Sigmoid colon (tissue), 7 donors: Measurements from ENCODE around the gene JAZF1. TPM values are rescaled to one million over a fixed set of nuclear protein-coding genes. Genes with fewer than 3 reads are reported as not detected.

Experiments used
- DNase-seq: peaks from one replicate; pipeline ENCODE4 v3.0.0-alpha.2; 2019
- H3K27ac ChIP-seq, 4 donors: fragments of 200-600 bp; sonication (generic); one replicate each; pipeline ENCODE4 v1.5.1; 2016 to 2019; ENCODE audit warnings: mild to moderate bottlenecking in 1 of 4
- H3K27me3 ChIP-seq, 3 donors: fragments of 200-600 bp; sonication (generic); one replicate each; pipeline ENCODE4 v1.5.1; 2019; ENCODE audit warnings: mild to moderate bottlenecking in 1 of 3
- H3K36me3 ChIP-seq, 4 donors: fragments of 200-600 bp; sonication (generic); one replicate each; pipeline ENCODE4 v1.5.1; 2016 to 2019
- H3K4me1 ChIP-seq, 4 donors: fragments of 200-600 bp; sonication (generic); one replicate each; pipeline ENCODE4 v1.5.1; 2017 to 2019
- H3K4me3 ChIP-seq, 4 donors: fragments of 200-600 bp; sonication (generic); one replicate each; pipeline ENCODE4 v1.5.1; 2017 to 2019; ENCODE audit warnings: mild to moderate bottlenecking in 2 of 4, moderate library complexity in 1 of 4
- H3K9me3 ChIP-seq, 4 donors: fragments of 200-600 bp in 3 of 4; sonication (generic) in 3 of 4; one replicate each; pipeline versions ENCODE4 v1.5.1 to v1.6.1; 2013 to 2019
- CTCF ChIP-seq, 4 experiments: fragments of 450-650 bp in 3 of 4; fragments of 200-600 bp in 1 of 4; IDR thresholded peaks; one replicate each; pipeline ENCODE4 v1.5.1; 2016 to 2019; ENCODE audit warnings: antibody characterized with exemption in 4 of 4, mild to moderate bottlenecking in 3 of 4, moderate library complexity in 2 of 4
- EP300 ChIP-seq, 4 donors: sonication (generic); formaldehyde crosslinking; IDR thresholded peaks; one replicate each; pipeline ENCODE4 v1.6.1; 2017; ENCODE audit warnings: antibody characterized with exemption in 4 of 4
- POLR2A ChIP-seq, 2 donors: fragments of 450-650 bp; IDR thresholded peaks; one replicate each; pipeline ENCODE4 v1.6.1; 2016; ENCODE audit warnings: antibody characterized with exemption in 2 of 2, mild to moderate bottlenecking in 2 of 2, moderate library complexity in 2 of 2
- POLR2AphosphoS5 ChIP-seq, 4 donors: sonication (generic); formaldehyde crosslinking; IDR thresholded peaks; one replicate each; pipeline ENCODE4 v1.6.1; 2017; ENCODE audit warnings: antibody characterized with exemption in 4 of 4
- WGBS, 2 donors: extraction: QIAGEN DNeasy Blood & Tissue Kit; methylation state at CpG; one replicate each; pipeline ENCODE4 v1.1.7; 2013; 5-methylcytosine and 5-hydroxymethylcytosine counted together
- intact Hi-C: fragments of 100-400 bp; cut with DNase I; formaldehyde crosslinking; loops from one replicate; pipeline ENCODE4 v1.15.1; 2023
- polyA plus RNA-seq, 3 donors: library from polyadenylated mRNA; stranded (reverse); fragments of 200-250 nt; gene quantifications; one replicate each; pipeline ENCODE4 v1.2.3, GENCODE V29; 2013
- total RNA-seq, 4 donors: library from RNA; depleted of rRNA; stranded (reverse); fragments of >200 nt; gene quantifications; one replicate each; pipeline ENCODE4 v1.1.0, GENCODE V29; 2016
- donor health status: healthy with polysubstance abuse.
- donor health status: Bipolar disorder and iron deficiency.
- donor health status: healthy.

JAZF1 gene
- total and polyA plus RNA-seq, 7 donors, result 4.2 to 59.6 (median 46.4) TPM

- WGBS, 2 donors, result 93% methylated on average over 3 of the region's 3 CpGs
- Histone ChIP-seq H3K4me3 (no peak overlapping the region), H3K4me1 (peaks cover 0 to 78% (median 63%) of the 10 kb centered on the region in 4 donors), H3K27me3 (no peaks in the 10 kb centered on the region), H3K27ac (peak overlapping the region in 3 of 4 donors; percentile 69 to 79 (median 71)), H3K36me3 (no peaks in the 10 kb centered on the region), H3K9me3 (no peaks in the 10 kb centered on the region)
- intact Hi-C loops, result no loop called here
- TF ChIP-seq POLR2A (IDR thresholded peaks at IDR 0.05) (no peak), CTCF (IDR thresholded peaks at IDR 0.05) (no peak), POLR2AphosphoS5 (IDR thresholded peaks at IDR 0.05) (no peak), EP300 (IDR thresholded peaks at IDR 0.05) (no peak)
- no peak for DNase-seq
Observed at GRCh38 chr7:28028471-28028870, 152.1 kb downstream of the JAZF1 start.

GRCh38 chr7:28026237-28026636 lies 154.4 kb downstream of the JAZF1 start:
- H3K9me3 ChIP-seq, result no peaks in the 10 kb centered on the region
- H3K4me3 ChIP-seq, result no peak overlapping the region
- H3K4me1 ChIP-seq, result peaks cover 0 to 68% (median 50%) of the 10 kb centered on the region in 4 donors
- H3K27me3 ChIP-seq, result no peaks in the 10 kb centered on the region
- TF ChIP-seq POLR2AphosphoS5 (IDR thresholded peaks at IDR 0.05) (no peak), EP300 (IDR thresholded peaks at IDR 0.05) (no peak), POLR2A (IDR thresholded peaks at IDR 0.05) (no peak), CTCF (IDR thresholded peaks at IDR 0.05) (no peak)
- 84 to 90% methylated on average over 2 of the region's 2 CpGs for WGBS, 2 donors
- no peak for DNase-seq
- intact Hi-C loops, result no loop called here
- H3K36me3 ChIP-seq, result no peaks in the 10 kb centered on the region
- H3K27ac ChIP-seq, result peak overlapping the region in 3 of 4 donors; percentile 69 to 79 (median 71)

GRCh38 chr7:28024786-28025334 lies 155.7 kb downstream of the JAZF1 start:
- no peak for TF ChIP-seq POLR2A (IDR thresholded peaks at IDR 0.05)
- TF ChIP-seq CTCF (IDR thresholded peaks at IDR 0.05), result no peak
- no peak for TF ChIP-seq EP300 (IDR thresholded peaks at IDR 0.05)
- no peak for TF ChIP-seq POLR2AphosphoS5 (IDR thresholded peaks at IDR 0.05)
- Histone ChIP-seq H3K4me1 (peaks cover 0 to 68% (median 51%) of the 10 kb centered on the region in 4 donors), H3K4me3 (no peak overlapping the region), H3K36me3 (no peaks in the 10 kb centered on the region), H3K27ac (peak overlapping the region in 3 of 4 donors; percentile 33 to 79 (median 71)), H3K9me3 (no peaks in the 10 kb centered on the region), H3K27me3 (no peaks in the 10 kb centered on the region)
- DNase-seq, result no peak
- intact Hi-C loops, result loop anchor here (2.0 to 5.0 kb wide), 3 partner anchors 70 to 283 kb away; partner anchors contain the start of gene TAX1BP1
- 92 to 93% methylated on average over 2 of the region's 2 CpGs for WGBS, 2 donors

GRCh38 chr7:28020302-28020940 lies 160.2 kb downstream of the JAZF1 start:
- intact Hi-C loops, result loop anchor here (5.0 kb wide), 2 partner anchors 98 to 278 kb away; partner anchors contain the start of gene TAX1BP1
- peaks cover 0 to 70% (median 56%) of the 10 kb centered on the region in 4 donors for H3K4me1 ChIP-seq
- DNase-seq, result peak; percentile 88

More at GRCh38 chr7:28020302-28020940, 160.2 kb downstream of the JAZF1 start:
- no peak overlapping the region for H3K4me3 ChIP-seq
- H3K9me3 ChIP-seq, result no peaks in the 10 kb centered on the region
- TF ChIP-seq EP300 (IDR thresholded peaks at IDR 0.05), result no peak
- TF ChIP-seq POLR2A (IDR thresholded peaks at IDR 0.05), result no peak
- peak in 2 of 4 donors; percentile 43 to 46 for TF ChIP-seq POLR2AphosphoS5 (IDR thresholded peaks at IDR 0.05)
- TF ChIP-seq CTCF (IDR thresholded peaks at IDR 0.05), result peak; percentile 79 to 84 (median 83)
- 13 to 19% methylated on average over 12 of the region's 12 CpGs for WGBS, 2 donors
- peak overlapping the region in 2 of 4 donors; percentile 75 to 76 for H3K27ac ChIP-seq
- no peaks in the 10 kb centered on the region for H3K27me3 ChIP-seq
- H3K36me3 ChIP-seq, result no peaks in the 10 kb centered on the region
